HepG2 (cell line): Measurements from ENCODE around the gene TMEM63B. TPM values are rescaled to one million over a fixed set of nuclear protein-coding genes. Genes with fewer than 3 reads are reported as not detected.

ENCODE experiments used
- CSRNP2 ChIP-seq: sonication (generic); formaldehyde crosslinking; conservative IDR thresholded peaks from 2 replicates; pipeline ENCODE4 v1.8.0; 2022; ENCODE audit warnings: low read depth, missing genetic modification reagents
- ELF3 ChIP-seq: IDR thresholded peaks from 2 replicates; pipeline ENCODE4 v1.6.1; 2016; ENCODE audit warnings: missing genetic modification reagents, missing compliant biosample characterization
- ERF ChIP-seq: IDR thresholded peaks from 2 replicates; pipeline ENCODE4 v1.6.1; 2018; ENCODE audit warnings: missing biosample characterization, missing genetic modification reagents
- ETS1 ChIP-seq: sonication (generic); formaldehyde crosslinking; IDR thresholded peaks from 2 replicates; pipeline ENCODE4 v1.4.0; 2020; ENCODE audit warnings: missing genetic modification reagents
- HIC2 ChIP-seq: sonication (generic); formaldehyde crosslinking; IDR thresholded peaks from 2 replicates; pipeline ENCODE4 v1.9.0; 2022; ENCODE audit warnings: low read depth, missing genetic modification reagents
- KLF15 ChIP-seq: sonication (generic); formaldehyde crosslinking; IDR thresholded peaks from 2 replicates; pipeline ENCODE4 v1.8.1; 2023; ENCODE audit warnings: borderline replicate concordance, mild to moderate bottlenecking, inconsistent platforms, missing genetic modification reagents, mixed read lengths
- NCOA5 ChIP-seq: sonication (generic); formaldehyde crosslinking; IDR thresholded peaks from 2 replicates; pipeline ENCODE4 v1.4.0; 2020; ENCODE audit warnings: missing genetic modification reagents
- PHF21A ChIP-seq: sonication (generic); formaldehyde crosslinking; IDR thresholded peaks from 2 replicates; pipeline ENCODE4 v1.5.0; 2020; ENCODE audit warnings: mild to moderate bottlenecking, missing genetic modification reagents
- RARA ChIP-seq: IDR thresholded peaks from 2 replicates; pipeline ENCODE4 v1.6.1; 2016; ENCODE audit warnings: missing genetic modification reagents, missing compliant biosample characterization
- REPIN1 ChIP-seq: sonication (generic); formaldehyde crosslinking; IDR thresholded peaks from 2 replicates; pipeline ENCODE4 v1.8.0; 2022; ENCODE audit warnings: missing genetic modification reagents, low read depth, mild to moderate bottlenecking, borderline replicate concordance
- RFXANK ChIP-seq: IDR thresholded peaks from 2 replicates; pipeline ENCODE4 v1.6.1; 2016
- SAFB2 ChIP-seq: sonication (generic); formaldehyde crosslinking; IDR thresholded peaks from 2 replicates; pipeline ENCODE4 v1.5.1; 2020; ENCODE audit warnings: missing genetic modification reagents, low read depth, mild to moderate bottlenecking, borderline replicate concordance
- TCF7 ChIP-seq: sonication (generic); IDR thresholded peaks from 2 replicates; pipeline ENCODE4 v1.6.1; 2016; ENCODE audit warnings: antibody characterized with exemption, low read depth
- TOPORS ChIP-seq: sonication (generic); formaldehyde crosslinking; IDR thresholded peaks from 2 replicates; pipeline ENCODE4 v1.8.0; 2023; ENCODE audit warnings: mild to moderate bottlenecking, missing genetic modification reagents
- WIZ ChIP-seq: sonication (generic); formaldehyde crosslinking; IDR thresholded peaks from 2 replicates; pipeline ENCODE4 v1.5.1; 2020; ENCODE audit warnings: mild to moderate bottlenecking, missing genetic modification reagents
- ZNF275 ChIP-seq: sonication (generic); formaldehyde crosslinking; IDR thresholded peaks from 2 replicates; pipeline ENCODE4 v1.8.0; 2022; ENCODE audit warnings: missing genetic modification reagents, mild to moderate bottlenecking, inconsistent platforms, borderline replicate concordance
- ZNF3 ChIP-seq: IDR thresholded peaks from 2 replicates; pipeline ENCODE4 v1.7.0; 2017; ENCODE audit warnings: inconsistent platforms
- ZNF547 ChIP-seq: sonication (generic); formaldehyde crosslinking; IDR thresholded peaks from 2 replicates; pipeline ENCODE4 v1.5.1; 2020; ENCODE audit warnings: mild to moderate bottlenecking, missing genetic modification reagents
- ZNF639 ChIP-seq: conservative IDR thresholded peaks from 2 replicates; pipeline ENCODE4 v1.6.1; 2018; ENCODE audit warnings: missing genetic modification reagents
- ZNF724P ChIP-seq: sonication (generic); formaldehyde crosslinking; IDR thresholded peaks from 2 replicates; pipeline ENCODE4 v1.8.0; 2022; ENCODE audit warnings: missing genetic modification reagents, borderline replicate concordance
- ZSCAN5A ChIP-seq: sonication (generic); formaldehyde crosslinking; IDR thresholded peaks from 2 replicates; pipeline ENCODE4 v1.8.0; 2022; ENCODE audit warnings: mild to moderate bottlenecking, missing genetic modification reagents, borderline replicate concordance
- polyA plus RNA-seq, 8 experiments: library from polyadenylated mRNA; depleted of rRNA in 3 of 8; stranded (reverse) in 7 of 8; unstranded in 1 of 8; fragments of >200 nt; fragmentation: Illumina TruSeq in 4 of 8; extraction: Trizol in 4 of 8; gene quantifications; 2 replicates each; pipeline versions ENCODE4 v1.2.1 to v1.2.3, GENCODE V29; 2011 to 2016; ENCODE audit warnings: low read depth in 4 of 8, missing spikeins in 1 of 8, mixed read lengths in 1 of 8; ENCODE audit not compliant: insufficient read depth in 1 of 8
- total RNA-seq, 5 experiments: library from RNA; depleted of rRNA; stranded (reverse); fragments of >200 nt; fragmentation: Illumina TruSeq; extraction: Trizol; gene quantifications; 2 replicates each; pipeline ENCODE4 v1.2.3, GENCODE V29; 2016; ENCODE audit warnings: low read depth in 1 of 5

TMEM63B gene
- total and polyA plus RNA-seq, 2 of the 13 experiments (the other 11 are each of a cell fraction or from before 2014, with no cell fraction given), result 27.4 to 75.8 TPM

- peak; percentile 98 for TF ChIP-seq REPIN1 (CRISPR knock-in tag)
- TF ChIP-seq ELF3, result peak; percentile 89
- TF ChIP-seq HIC2, result peak; percentile 85
- TF ChIP-seq CSRNP2 (CRISPR knock-in tag), result no peak
- peak; percentile 93; the same call in 1 of the 2 replicates for TF ChIP-seq SAFB2
- peak; percentile 82; the same call in 1 of the 2 replicates for TF ChIP-seq TOPORS (CRISPR knock-in tag)
- peak; percentile 95 for TF ChIP-seq PHF21A (CRISPR knock-in tag)
- TF ChIP-seq ZNF547, result peak; percentile 55
- TF ChIP-seq ZNF3 (CRISPR knock-in tag), result peak; percentile 16; the same call in 1 of the 2 replicates
- TF ChIP-seq ETS1 (CRISPR knock-in tag), result no peak
- no peak for TF ChIP-seq KLF15 (CRISPR knock-in tag)
- TF ChIP-seq RARA, result peak; percentile 91
- TF ChIP-seq ZSCAN5A, result peak; percentile 95
- TF ChIP-seq RFXANK (CRISPR knock-in tag), result 0 out of 2 replicates have a peak, but pooled peaks have one; percentile 69
- peak; percentile 52; the same call in 1 of the 2 replicates for TF ChIP-seq WIZ (CRISPR knock-in tag)
- peak; percentile 95 for TF ChIP-seq ERF (CRISPR knock-in tag)
- no peak; the same call in 1 of the 2 replicates for TF ChIP-seq ZNF275 (CRISPR knock-in tag)
- peak; percentile 61; the same call in 1 of the 2 replicates for TF ChIP-seq ZNF639 (CRISPR knock-in tag)
- TF ChIP-seq TCF7, result 0 out of 2 replicates have a peak, but pooled peaks have one; percentile 18
- TF ChIP-seq ZNF724P (CRISPR knock-in tag), result peak; percentile 62; the same call in 1 of the 2 replicates
- no peak for TF ChIP-seq NCOA5 (CRISPR knock-in tag)
Measured at GRCh38 chr6:44156494-44157151, 29.3 kb downstream of the TMEM63B start (continued).
